H54 (cell line): ENCODE results near the gene IFNA7.
A peak's percentile ranks its signal among the peaks of the same experiment; 100 is the strongest.

Source experiments
- DNase-seq: peaks from one replicate; pipeline ENCODE4 v3.0.0; 2011; ENCODE audit warnings: low spot score, mixed read lengths; ENCODE audit not compliant: insufficient read length
- FAIRE-seq: peaks from 3 replicates; lab custom pipeline; 2011; peaks lifted over from hg19 to GRCh38; lab: Jason Lieb, UNC
- POLR2A ChIP-seq: IDR thresholded peaks from 2 replicates; pipeline ENCODE4 v1.6.1; 2011; ENCODE audit warnings: low read depth, mild to moderate bottlenecking, low read length

The IFNA7 gene

GRCh38 chr9:21153336-21154017 is 48.5 kb downstream of the IFNA7 start:
- TF ChIP-seq POLR2A = no peak
- FAIRE-seq (peak; percentile 15), DNase-seq (no peak)
